ENCODE results near the gene USP35. TPM values are rescaled to one million over a fixed set of nuclear protein-coding genes. Genes with fewer than 3 reads are reported as not detected.
A peak's percentile ranks its signal among the peaks of the same experiment; 100 is the strongest.

USP35 gene
- total and polyA plus RNA-seq, 2 experiments from 2014 or later: 11.1 to 35.0 TPM

GRCh38 chr11:78147807-78148206 lies 40.9 kb upstream of the USP35 start:
- no peak for DNase-seq (ENCODE audit: low read depth in 1 of 2, low spot score in 1 of 2)
- no peaks in the 10 kb centered on the region for H3K36me3 ChIP-seq
- no peaks in the 10 kb centered on the region for H3K27me3 ChIP-seq
- H3K4me1 ChIP-seq (ENCODE audit: low read depth): peaks cover 6% of the 10 kb centered on the region
- TF ChIP-seq CTCF (IDR thresholded peaks at IDR 0.05; ENCODE audit: low read depth, low read length): no peak
- no peaks in the 10 kb centered on the region for H3K9me3 ChIP-seq (ENCODE audit: low read depth)
- H3K4me3 ChIP-seq: no peak overlapping the region
- no peak overlapping the region for H3K27ac ChIP-seq

- peak in 1 of 2 donors; percentile 77 for DNase-seq (ENCODE audit: low read depth in 1 of 2, low spot score in 1 of 2)
- Histone ChIP-seq H3K4me1 (ENCODE audit: low read depth) (peaks cover 6% of the 10 kb centered on the region), H3K27me3 (no peaks in the 10 kb centered on the region), H3K4me3 (no peak overlapping the region), H3K36me3 (no peaks in the 10 kb centered on the region), H3K27ac (no peak overlapping the region), H3K9me3 (ENCODE audit: low read depth) (no peaks in the 10 kb centered on the region)
- TF ChIP-seq CTCF (IDR thresholded peaks at IDR 0.05; ENCODE audit: low read depth, low read length): peak; percentile 46
These were observed 39.1 kb upstream of the USP35 start for GRCh38 chr11:78149646-78150045.

- no peaks in the 10 kb centered on the region for H3K9me3 ChIP-seq (ENCODE audit: low read depth)
- H3K27ac ChIP-seq: no peak overlapping the region
- H3K36me3 ChIP-seq: no peaks in the 10 kb centered on the region
These were observed 38.4 kb upstream of the USP35 start for GRCh38 chr11:78150346-78150745.

GRCh38 chr11:78150754-78151153 lies 38.0 kb upstream of the USP35 start:
- Histone ChIP-seq H3K4me3 (no peak overlapping the region), H3K4me1 (ENCODE audit: low read depth) (peaks cover 6% of the 10 kb centered on the region), H3K27me3 (no peaks in the 10 kb centered on the region), H3K9me3 (ENCODE audit: low read depth) (no peaks in the 10 kb centered on the region), H3K27ac (peak overlapping the region; percentile 15), H3K36me3 (no peaks in the 10 kb centered on the region)
- TF ChIP-seq CTCF (IDR thresholded peaks at IDR 0.05; ENCODE audit: low read depth, low read length): no peak
- no peak for DNase-seq (ENCODE audit: low read depth in 1 of 2, low spot score in 1 of 2)

More at GRCh38 chr11:78150346-78150745, 38.4 kb upstream of the USP35 start:
- Histone ChIP-seq H3K4me3 (no peak overlapping the region), H3K27me3 (no peaks in the 10 kb centered on the region), H3K4me1 (ENCODE audit: low read depth) (peaks cover 6% of the 10 kb centered on the region)
- TF ChIP-seq CTCF (IDR thresholded peaks at IDR 0.05; ENCODE audit: low read depth, low read length): no peak
- DNase-seq (ENCODE audit: low read depth in 1 of 2, low spot score in 1 of 2): no peak

- no peak for TF ChIP-seq CTCF (IDR thresholded peaks at IDR 0.05; ENCODE audit: low read depth, low read length)
- Histone ChIP-seq H3K36me3 (no peaks in the 10 kb centered on the region), H3K4me3 (no peak overlapping the region), H3K27ac (no peak overlapping the region), H3K27me3 (no peaks in the 10 kb centered on the region), H3K4me1 (ENCODE audit: low read depth) (peaks cover 6% of the 10 kb centered on the region), H3K9me3 (ENCODE audit: low read depth) (no peaks in the 10 kb centered on the region)
- DNase-seq (ENCODE audit: low read depth in 1 of 2, low spot score in 1 of 2): no peak
These were observed 36.9 kb upstream of the USP35 start for GRCh38 chr11:78151804-78152203.

Measured in cardiac muscle cell (in vitro differentiated cells and primary cell).